ENCODE results near the gene RXFP1.

The RXFP1 gene

DNA sequence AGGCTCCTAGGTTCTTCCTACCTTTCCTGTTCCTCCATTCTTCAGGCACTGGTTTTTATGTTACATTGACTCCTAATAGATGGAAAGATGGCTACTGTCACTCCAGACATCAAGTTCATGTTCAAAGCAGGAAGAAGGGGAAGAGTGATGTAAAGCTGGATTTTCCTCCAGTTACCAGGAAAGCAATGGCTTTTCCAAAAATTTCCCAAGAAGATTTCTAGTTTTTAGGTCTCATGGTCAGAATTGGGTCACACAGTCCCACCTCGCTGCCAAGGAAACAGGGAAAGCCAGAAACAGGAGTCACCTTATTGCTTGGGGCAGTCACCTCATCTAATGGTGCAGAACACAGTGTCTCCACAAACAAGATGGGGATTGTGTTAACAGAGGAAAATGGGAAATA, 21.5 kb downstream of the RXFP1 start:
- DNase-seq, result no peak

DNA sequence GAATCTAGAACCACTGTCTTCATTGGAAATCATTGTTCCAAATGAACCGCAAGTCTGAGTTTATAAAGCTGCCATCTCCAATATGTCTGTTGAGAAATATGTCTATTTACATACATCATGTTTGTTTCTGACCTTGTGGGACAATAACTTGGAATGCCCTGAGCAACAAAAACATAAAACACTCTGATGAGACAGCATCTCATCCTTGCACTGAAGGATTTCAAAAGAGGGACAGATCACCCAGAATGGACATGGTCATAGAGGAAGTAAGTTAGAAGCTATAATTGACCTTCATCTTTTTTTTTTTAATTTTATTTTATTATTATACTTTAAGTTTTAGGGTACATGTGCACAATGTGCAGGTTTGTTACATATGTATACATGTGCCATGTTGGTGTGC, 22.5 kb downstream of the RXFP1 start:
- DNase-seq, result no peak

- no peak for DNase-seq
Measured at GRCh38 chr4:158553364-158553763, 31.7 kb downstream of the RXFP1 start.

DNA sequence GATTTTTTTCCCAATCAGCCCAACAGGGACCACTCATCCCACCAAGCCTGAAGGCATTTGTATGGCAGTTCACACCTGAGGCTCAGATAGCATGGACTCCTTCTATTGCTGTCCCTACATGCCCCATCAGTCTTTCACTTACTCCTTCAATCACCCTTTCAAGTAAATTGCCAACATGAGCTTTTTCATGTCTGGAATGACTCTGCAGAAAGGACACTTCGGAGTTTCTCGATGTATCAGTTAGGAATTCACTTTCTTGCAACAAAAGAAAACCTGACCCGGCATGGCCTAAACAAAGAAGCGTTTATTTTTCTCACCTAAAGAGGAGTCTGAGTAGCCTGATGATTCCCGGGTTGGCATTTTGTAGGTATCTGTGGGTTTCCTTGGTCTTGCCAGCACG, 38.6 kb downstream of the RXFP1 start:
- no peak for DNase-seq

GRCh38 chr4:158566860-158567259, 45.2 kb downstream of the RXFP1 start:
- no peak for DNase-seq

DNA sequence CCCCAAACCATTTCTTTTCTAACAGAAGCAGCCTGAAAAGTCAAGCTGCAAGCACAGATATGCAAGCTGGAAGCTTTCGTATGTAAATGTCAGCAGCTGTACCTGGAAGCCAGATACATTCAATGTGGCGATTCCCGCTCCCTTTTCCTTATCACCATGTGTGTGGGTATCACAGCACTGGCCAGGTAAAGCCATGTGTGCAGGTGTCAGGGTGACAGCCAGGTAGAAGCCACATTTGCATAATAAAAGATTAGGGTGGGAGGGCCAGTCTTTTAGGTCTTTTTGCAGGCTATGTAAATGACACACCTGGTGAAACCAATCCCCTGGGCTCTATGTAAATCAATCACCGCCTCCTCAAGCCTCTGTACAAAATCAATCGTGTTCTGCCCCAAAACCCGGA, 50.1 kb downstream of the RXFP1 start:
- no peak for DNase-seq

DNA sequence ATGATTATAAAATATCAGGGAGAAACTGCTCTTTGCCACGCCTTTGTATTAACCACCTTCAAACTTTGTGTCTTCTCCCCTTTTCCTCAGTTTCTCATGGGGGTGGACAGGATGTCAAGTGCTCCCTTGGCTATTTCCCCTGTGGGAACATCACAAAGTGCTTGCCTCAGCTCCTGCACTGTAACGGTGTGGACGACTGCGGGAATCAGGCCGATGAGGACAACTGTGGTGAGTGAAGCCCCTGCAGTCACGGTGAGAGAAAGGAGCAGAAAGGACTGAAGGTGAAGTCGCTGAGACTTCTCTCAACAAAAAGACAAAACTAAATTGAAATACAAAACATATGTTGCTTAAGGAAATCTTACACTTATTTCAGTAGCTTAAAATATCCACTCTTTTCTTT, 50.9 kb downstream of the RXFP1 start:
- no peak for DNase-seq

GRCh38 chr4:158578476-158578875, 56.8 kb downstream of the RXFP1 start:
- DNase-seq, result no peak

DNA sequence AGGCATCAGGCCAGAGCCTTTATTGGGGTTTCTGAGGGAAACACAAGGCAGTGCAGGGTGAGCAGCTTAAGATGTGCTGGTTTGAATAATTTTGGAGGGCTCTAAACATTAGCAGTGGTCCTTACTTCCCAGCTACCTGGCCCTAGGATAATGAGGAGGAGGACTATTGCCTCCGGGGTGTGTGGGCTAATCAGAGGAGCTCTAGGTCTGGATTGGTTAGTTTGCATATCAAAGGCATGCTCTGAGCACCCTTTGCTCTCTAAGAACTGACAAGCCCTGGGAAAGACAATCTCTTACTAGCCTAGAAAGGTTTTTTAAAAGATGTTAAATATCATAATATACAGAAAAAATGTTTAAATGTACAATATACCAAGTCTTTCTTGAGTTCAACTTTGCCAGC, 58.4 kb downstream of the RXFP1 start:
- no peak for DNase-seq

- no peak for DNase-seq
Measured at GRCh38 chr4:158581161-158581560, 59.5 kb downstream of the RXFP1 start.

DNA sequence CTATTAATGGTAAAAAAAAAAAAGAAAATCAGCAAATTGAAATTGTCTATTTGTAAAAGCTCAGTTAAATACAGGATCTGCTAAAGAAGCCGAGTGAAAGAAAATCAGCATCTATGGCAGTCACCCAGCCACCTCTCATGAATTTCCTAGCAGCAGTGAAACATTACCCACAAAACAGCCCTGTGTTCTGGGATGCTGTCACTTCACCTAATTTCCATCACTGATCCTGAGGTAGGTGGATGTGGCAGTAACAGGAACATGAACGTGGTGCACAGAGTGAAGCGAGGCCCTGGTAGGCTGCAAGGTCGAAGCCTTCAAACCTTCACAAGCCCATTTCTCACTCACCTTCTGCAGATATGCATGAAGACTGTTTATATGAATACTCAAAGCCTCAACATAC, 65.2 kb downstream of the RXFP1 start:
- no peak for DNase-seq

GRCh38 chr4:158588285-158588684, 66.6 kb downstream of the RXFP1 start:
- DNase-seq, result no peak

DNA sequence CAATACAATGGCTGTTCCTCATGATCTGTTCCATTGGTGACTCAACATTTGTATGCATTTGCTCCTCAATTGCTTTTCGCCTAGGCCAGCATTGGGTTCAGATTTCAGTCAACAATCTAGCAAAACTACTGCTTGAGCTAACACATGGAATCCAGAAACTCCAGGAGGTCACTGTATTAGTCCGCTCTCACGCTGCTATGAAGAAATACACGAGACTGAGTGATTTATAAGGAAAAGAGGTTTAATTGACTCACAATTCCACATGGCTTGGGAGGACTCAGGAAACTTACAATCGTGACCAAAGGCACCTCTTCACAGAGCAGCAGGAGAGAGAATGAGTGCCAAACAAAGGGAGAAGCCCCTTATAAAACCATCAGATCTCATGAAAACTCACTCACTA, 67.1 kb downstream of the RXFP1 start:
- DNase-seq, result no peak

DNA sequence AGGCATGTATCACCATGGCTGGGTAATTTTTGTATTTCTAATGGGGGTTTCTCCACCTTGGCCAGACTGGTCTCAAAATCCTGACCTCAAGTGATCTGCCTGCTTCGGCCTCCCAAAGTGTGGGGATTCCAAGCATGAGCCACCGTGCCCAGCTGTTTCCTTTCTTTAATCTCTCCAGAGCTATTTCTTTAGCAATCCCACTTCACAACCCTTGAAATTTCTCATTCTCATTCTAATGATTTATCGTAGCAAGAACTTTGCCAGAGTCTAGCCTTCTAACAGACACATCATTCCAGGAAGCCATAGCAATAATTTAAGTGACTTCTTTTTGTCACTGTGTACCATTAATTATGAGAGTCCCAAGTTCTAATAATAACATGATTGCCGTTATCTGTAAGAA, 68.6 kb downstream of the RXFP1 start:
- no peak for DNase-seq

DNA sequence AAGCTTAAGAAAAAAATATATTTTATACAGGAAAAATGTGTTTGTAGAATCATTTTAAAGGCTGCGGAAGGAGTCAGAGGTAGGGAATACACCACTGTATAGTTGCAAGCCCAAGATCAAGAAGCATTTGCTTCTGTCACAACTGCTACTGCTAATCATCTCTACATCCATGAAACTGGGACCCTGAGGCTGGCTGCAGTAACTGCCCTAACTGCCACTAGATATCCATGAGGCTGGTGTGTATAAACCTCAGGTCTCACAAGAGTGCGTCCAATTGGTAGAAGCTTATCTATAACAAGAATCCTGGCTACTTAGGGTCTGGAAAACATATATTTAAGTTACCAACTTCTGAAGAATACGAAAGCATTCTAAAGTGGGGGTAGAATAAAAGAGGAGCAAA, 69.1 kb downstream of the RXFP1 start:
- DNase-seq, result no peak

- no peak for DNase-seq
Measured at GRCh38 chr4:158597879-158598596, 76.4 kb downstream of the RXFP1 start.

DNA sequence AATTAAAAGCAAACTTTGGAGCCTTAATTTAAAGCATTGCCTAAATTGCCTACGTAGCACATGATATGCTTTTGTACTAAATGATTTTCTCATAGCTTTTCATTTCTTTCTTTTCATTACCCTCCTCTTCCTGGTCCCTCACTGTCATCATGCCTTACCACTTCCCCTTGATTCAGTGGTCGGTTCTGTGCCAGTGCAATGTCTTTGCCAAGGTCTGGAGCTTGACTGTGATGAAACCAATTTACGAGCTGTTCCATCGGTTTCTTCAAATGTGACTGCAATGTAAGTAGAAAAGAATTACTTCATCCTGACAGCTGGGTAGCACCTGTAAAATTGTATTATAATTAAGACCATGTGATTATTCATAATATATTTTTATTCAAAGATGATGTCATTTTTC, 77.5 kb downstream of the RXFP1 start:
- DNase-seq, result no peak

GRCh38 chr4:158599765-158600498, 78.2 kb downstream of the RXFP1 start:
- DNase-seq, result no peak

DNA sequence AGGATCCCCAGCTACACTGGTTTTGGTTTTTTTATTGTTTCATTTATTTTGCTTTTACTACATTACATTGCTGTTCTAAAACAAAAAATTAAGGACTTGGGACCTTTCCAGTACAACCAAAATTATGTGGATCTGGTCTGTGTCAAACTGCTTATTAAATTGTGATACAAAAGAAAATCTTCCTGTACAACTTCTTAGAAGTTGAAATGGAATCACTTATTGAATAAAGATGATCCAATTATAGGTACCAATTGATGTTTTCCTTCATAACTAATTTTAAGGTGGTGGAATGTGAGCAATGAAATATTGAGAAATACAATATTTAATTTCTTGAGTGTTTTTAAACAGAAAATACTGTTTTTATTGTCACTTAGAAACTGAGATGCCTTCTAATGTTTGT, 82.7 kb downstream of the RXFP1 start:
- no peak for DNase-seq

GRCh38 chr4:158605393-158605792, 83.7 kb downstream of the RXFP1 start:
- no peak for DNase-seq

- no peak for DNase-seq
Measured at GRCh38 chr4:158606969-158607368, 85.3 kb downstream of the RXFP1 start.

GRCh38 chr4:158609116-158609515, 87.4 kb downstream of the RXFP1 start:
- no peak for DNase-seq

DNA sequence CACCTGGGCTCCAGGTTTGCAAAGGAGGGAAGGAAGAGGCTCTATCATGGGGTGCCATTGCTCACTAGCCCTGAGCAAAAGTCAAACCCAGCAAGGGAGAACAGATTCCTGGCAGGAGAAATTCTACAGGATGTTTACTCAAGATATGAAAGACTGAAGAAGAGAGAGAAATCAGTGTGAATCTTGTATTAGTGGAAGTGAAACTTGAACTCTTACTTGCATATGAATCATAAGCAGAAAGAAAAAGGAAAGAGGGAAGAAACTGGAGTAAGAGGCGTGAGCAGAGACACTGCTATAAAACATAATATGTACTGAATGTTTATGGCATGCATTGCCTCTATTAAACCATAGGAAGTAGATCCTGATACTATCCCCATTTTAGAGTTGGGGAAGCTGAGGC, 89.1 kb downstream of the RXFP1 start:
- DNase-seq, result no peak

- no peak for DNase-seq
Measured at GRCh38 chr4:158613046-158613445, 91.4 kb downstream of the RXFP1 start.

- DNase-seq, result no peak
Measured at GRCh38 chr4:158617956-158618355, 96.3 kb downstream of the RXFP1 start.

Measured in activated CD8-positive, alpha-beta memory T cell treated with anti-CD3 and anti-CD28 coated beads, Interleukin-2, amount 50 U/mL, for 4 hours (primary cell).